ENCODE data around the gene HOXA10.

HOXA10 gene

GRCh38 chr7:27126596-27127327 is 47.4 kb downstream of the HOXA10 start:
- Histone ChIP-seq H3K27me3 (replicated peaks; ENCODE audit: insufficient read depth, low read length) (0 out of 2 replicates have a peak, but pooled peaks cover 8% of the 10 kb centered on the region), H3K4me1 (ENCODE audit: low read length) (no peaks in the 10 kb centered on the region), H3K4me3 (ENCODE audit: low read length) (no peak overlapping the region), H4K20me1 (ENCODE audit: insufficient read depth, low read length) (no peaks in the 10 kb centered on the region), H3K9ac (ENCODE audit: low read length) (no peak overlapping the region), H3K79me2 (ENCODE audit: low read length) (no peaks in the 10 kb centered on the region), H3K36me3 (replicated peaks; ENCODE audit: insufficient read depth, low read length) (no peaks in the 10 kb centered on the region), H2AFZ (ENCODE audit: low read length) (no peak overlapping the region), H3F3A (ENCODE audit: insufficient read depth, low read length) (no peaks in the 10 kb centered on the region), H3K9me2 (replicated peaks; ENCODE audit: insufficient read depth, low read length) (no peaks in the 10 kb centered on the region), H3K4me2 (ENCODE audit: low read depth, low read length) (no peak overlapping the region), H3K27ac (ENCODE audit: low read length) (no peak overlapping the region), H3K9me3 (replicated peaks; ENCODE audit: insufficient read depth, low read length) (no peaks in the 10 kb centered on the region)
- TF ChIP-seq EZH2phosphoT487 (IDR thresholded peaks at IDR 0.05; ENCODE audit: low read length): no peak
- TF ChIP-seq EZH2 (optimal IDR thresholded peaks at IDR 0.05; ENCODE audit: low read depth, low read length): no peak
- TF ChIP-seq CTCF (IDR thresholded peaks at IDR 0.05; ENCODE audit: low read length): no peak
- DNase-seq: no peak

- Histone ChIP-seq H3F3A (ENCODE audit: insufficient read depth, low read length) (no peaks in the 10 kb centered on the region), H3K27ac (ENCODE audit: low read length) (no peak overlapping the region), H2AFZ (ENCODE audit: low read length) (no peak overlapping the region), H3K27me3 (replicated peaks; ENCODE audit: insufficient read depth, low read length) (0 out of 2 replicates have a peak, but pooled peaks cover 6% of the 10 kb centered on the region), H3K9ac (ENCODE audit: low read length) (no peak overlapping the region), H3K79me2 (ENCODE audit: low read length) (no peaks in the 10 kb centered on the region), H3K9me3 (replicated peaks; ENCODE audit: insufficient read depth, low read length) (no peaks in the 10 kb centered on the region), H4K20me1 (ENCODE audit: insufficient read depth, low read length) (no peaks in the 10 kb centered on the region), H3K4me1 (ENCODE audit: low read length) (no peaks in the 10 kb centered on the region), H3K4me2 (ENCODE audit: low read depth, low read length) (no peak overlapping the region), H3K4me3 (ENCODE audit: low read length) (no peak overlapping the region), H3K36me3 (replicated peaks; ENCODE audit: insufficient read depth, low read length) (no peaks in the 10 kb centered on the region), H3K9me2 (replicated peaks; ENCODE audit: insufficient read depth, low read length) (no peaks in the 10 kb centered on the region)
- DNase-seq: no peak
- TF ChIP-seq EZH2 (optimal IDR thresholded peaks at IDR 0.05; ENCODE audit: low read depth, low read length): no peak
- TF ChIP-seq CTCF (IDR thresholded peaks at IDR 0.05; ENCODE audit: low read length): no peak
- TF ChIP-seq EZH2phosphoT487 (IDR thresholded peaks at IDR 0.05; ENCODE audit: low read length): no peak
Measured at GRCh38 chr7:27125986-27126394, 48.1 kb downstream of the HOXA10 start.

GRCh38 chr7:27124902-27125689 is 49.0 kb downstream of the HOXA10 start:
- DNase-seq: no peak
- Histone ChIP-seq H3K4me3 (ENCODE audit: low read length) (no peak overlapping the region), H3K36me3 (replicated peaks; ENCODE audit: insufficient read depth, low read length) (no peaks in the 10 kb centered on the region), H3K4me2 (ENCODE audit: low read depth, low read length) (no peak overlapping the region), H3F3A (ENCODE audit: insufficient read depth, low read length) (no peaks in the 10 kb centered on the region), H4K20me1 (ENCODE audit: insufficient read depth, low read length) (no peaks in the 10 kb centered on the region), H3K9me2 (replicated peaks; ENCODE audit: insufficient read depth, low read length) (no peaks in the 10 kb centered on the region), H3K79me2 (ENCODE audit: low read length) (no peaks in the 10 kb centered on the region), H3K27me3 (replicated peaks; ENCODE audit: insufficient read depth, low read length) (0 out of 2 replicates have a peak, but pooled peaks cover 6% of the 10 kb centered on the region), H3K4me1 (ENCODE audit: low read length) (no peaks in the 10 kb centered on the region), H3K9me3 (replicated peaks; ENCODE audit: insufficient read depth, low read length) (no peaks in the 10 kb centered on the region), H3K27ac (ENCODE audit: low read length) (no peak overlapping the region), H3K9ac (ENCODE audit: low read length) (no peak overlapping the region), H2AFZ (ENCODE audit: low read length) (no peak overlapping the region)
- TF ChIP-seq EZH2 (optimal IDR thresholded peaks at IDR 0.05; ENCODE audit: low read depth, low read length) (no peak), CTCF (IDR thresholded peaks at IDR 0.05; ENCODE audit: low read length) (no peak), EZH2phosphoT487 (IDR thresholded peaks at IDR 0.05; ENCODE audit: low read length) (no peak)

Measured in MM.1S (cell line).